SK-N-SH (cell line): Measurements from ENCODE around the gene BRI3BP. TPM values are rescaled to one million over a fixed set of nuclear protein-coding genes. Genes with fewer than 3 reads are reported as not detected.

Source experiments
- CTCF ChIA-PET: fragments of 300-600, 350-600 bp; formaldehyde crosslinking; extraction: SDS; loops from one replicate; lab custom pipeline; 2021; lab: Yijun Ruan, JAX
- POLR2A ChIA-PET: fragments of 350-600 bp; sonication (Branson Sonifier 250); formaldehyde crosslinking; extraction: SDS; loops from one replicate; lab custom pipeline; 2020; ENCODE audit warnings: antibody characterized with exemption, inconsistent platforms; lab: Yijun Ruan, JAX
- DNase-seq: peaks from one replicate; pipeline ENCODE4 v3.0.0; 2012
- H2AFZ ChIP-seq: fragments of 200-600 bp; sonication (generic); 2 replicates; pipeline ENCODE4 v1.8.1; 2016; ENCODE audit warnings: antibody characterized with exemption, mild to moderate bottlenecking, low read depth
- H3F3A ChIP-seq: fragments of 200-600 bp; sonication (generic); replicated peaks from 2 replicates; pipeline ENCODE3; 2016; ENCODE audit warnings: antibody characterized with exemption, mild to moderate bottlenecking; ENCODE audit not compliant: insufficient read depth
- H3K27ac ChIP-seq, 2 experiments: fragments of 200-500 bp in 1 of 2; fragments of 200-600 bp in 1 of 2; sonication (Bioruptor generic) in 1 of 2; sonication (generic), shearing (Covaris generic) in 1 of 2; 2 replicates each; pipeline versions ENCODE4 v1.5.1 to v1.6.1; 2014 to 2016; ENCODE audit warnings: low read depth in 2 of 2, inconsistent platforms in 1 of 2, low read length in 1 of 2, mild to moderate bottlenecking in 1 of 2, mixed read lengths in 1 of 2
- H3K27me3 ChIP-seq: fragments of 200-600 bp; sonication (generic), shearing (Covaris generic); 2 replicates; pipeline ENCODE4 v1.6.1; 2016; ENCODE audit warnings: mixed run types; ENCODE audit not compliant: insufficient read depth
- H3K36me3 ChIP-seq, 2 experiments: fragments of 200-500 bp in 1 of 2; fragments of 200-600 bp in 1 of 2; sonication (Bioruptor generic) in 1 of 2; sonication (generic) in 1 of 2; replicated peaks in 1 of 2; 2 replicates each; pipeline versions ENCODE3 to v1.5.1; 2014 to 2016; ENCODE audit warnings: low read length in 1 of 2, mild to moderate bottlenecking in 1 of 2; ENCODE audit not compliant: insufficient read depth in 2 of 2, control insufficient read depth in 1 of 2
- H3K4me1 ChIP-seq, 2 experiments: fragments of 200-500 bp in 1 of 2; fragments of 200-600 bp in 1 of 2; sonication (Bioruptor generic) in 1 of 2; sonication (generic), shearing (Covaris generic) in 1 of 2; 2 replicates each; pipeline versions ENCODE4 v1.5.1 to v1.6.1; 2014 to 2016; ENCODE audit warnings: low read depth in 1 of 2, low read length in 1 of 2, mixed run types in 1 of 2; ENCODE audit not compliant: insufficient read depth in 2 of 2, control insufficient read depth in 1 of 2
- H3K4me2 ChIP-seq: fragments of 200-600 bp; sonication (generic), shearing (Covaris generic); 2 replicates; pipeline ENCODE4 v1.6.1; 2017; ENCODE audit warnings: mixed run types
- H3K4me3 ChIP-seq, 2 experiments: fragments of 200-500 bp in 1 of 2; fragments of 200-600 bp in 1 of 2; sonication (Bioruptor generic) in 1 of 2; sonication (generic), shearing (Covaris generic) in 1 of 2; 2 replicates each; pipeline versions ENCODE4 v1.5.1 to v1.8.1; 2014 to 2016; ENCODE audit warnings: low read depth in 2 of 2, inconsistent platforms in 1 of 2, low read length in 1 of 2, mild to moderate bottlenecking in 1 of 2, mixed read lengths in 1 of 2, moderate library complexity in 1 of 2
- H3K79me2 ChIP-seq: fragments of 200-600 bp; sonication (generic); 2 replicates; pipeline ENCODE4 v1.8.1; 2017; ENCODE audit warnings: mild to moderate bottlenecking; ENCODE audit not compliant: insufficient read depth
- H3K9ac ChIP-seq: fragments of 200-600 bp; sonication (generic); 2 replicates; pipeline ENCODE4 v1.6.1; 2017; ENCODE audit warnings: mixed run types
- H3K9me2 ChIP-seq: fragments of 200-600 bp; sonication (generic); 2 replicates; pipeline ENCODE4 v1.6.1; 2017; ENCODE audit warnings: mixed run types
- H3K9me3 ChIP-seq: fragments of 200-600 bp; sonication (generic); 2 replicates; pipeline ENCODE4 v1.6.1; 2017; ENCODE audit warnings: mixed run types, mild to moderate bottlenecking, moderate library complexity
- H4K20me1 ChIP-seq: fragments of 200-600 bp; sonication (generic); 2 replicates; pipeline ENCODE4 v1.6.1; 2017; ENCODE audit warnings: mild to moderate bottlenecking, mixed run types; ENCODE audit not compliant: insufficient read depth
- CHD2 ChIP-seq: fragments of 150-350 bp; IDR thresholded peaks from 2 replicates; pipeline ENCODE4 v1.6.1; 2018; ENCODE audit warnings: low read length; ENCODE audit not compliant: partially characterized antibody
- FOSL2 ChIP-seq: IDR thresholded peaks from 2 replicates; pipeline ENCODE4 v1.4.0; 2012; ENCODE audit warnings: low read depth, mild to moderate bottlenecking, moderate library complexity, borderline replicate concordance
- FOXJ3 ChIP-seq: sonication (generic); formaldehyde crosslinking; IDR thresholded peaks from 2 replicates; pipeline ENCODE4 v1.5.1; 2020; ENCODE audit warnings: mild to moderate bottlenecking, missing genetic modification reagents
- GATA2 ChIP-seq: sonication (generic); formaldehyde crosslinking; IDR thresholded peaks from 2 replicates; pipeline ENCODE4 v1.5.0; 2020; ENCODE audit warnings: mild to moderate bottlenecking, missing genetic modification reagents
- IRF3 ChIP-seq: fragments of 150-350 bp; IDR thresholded peaks from 2 replicates; pipeline ENCODE4 v1.6.1; 2016; ENCODE audit warnings: mild to moderate bottlenecking, low read depth, low read length
- MXI1 ChIP-seq: IDR thresholded peaks from 2 replicates; pipeline ENCODE4 v1.6.1; 2012; ENCODE audit warnings: mild to moderate bottlenecking, low read depth, low read length, improper control_type of control experiment
- NFIC ChIP-seq: IDR thresholded peaks from 2 replicates; pipeline ENCODE4 v1.4.0; 2012; ENCODE audit warnings: borderline replicate concordance
- PBX3 ChIP-seq: IDR thresholded peaks from 2 replicates; pipeline ENCODE4; 2012
- RCOR1 ChIP-seq: fragments of 150-350 bp; IDR thresholded peaks from 2 replicates; pipeline ENCODE4 v1.6.1; 2017; ENCODE audit warnings: antibody characterized with exemption, low read length
- RFX5 ChIP-seq: IDR thresholded peaks from 2 replicates; pipeline ENCODE4 v1.6.1; 2012; ENCODE audit warnings: mild to moderate bottlenecking, improper control_type of control experiment, low read length
- RXRA ChIP-seq: IDR thresholded peaks from 2 replicates; pipeline ENCODE4 v1.4.0; 2012; ENCODE audit warnings: low read depth, mild to moderate bottlenecking, borderline replicate concordance
- SIN3A ChIP-seq: IDR thresholded peaks from 2 replicates; pipeline ENCODE4 v1.6.1; 2012; ENCODE audit warnings: low read depth, mild to moderate bottlenecking, low read length, moderate library complexity, borderline replicate concordance
- TAF1 ChIP-seq: IDR thresholded peaks from 2 replicates; pipeline ENCODE4 v1.6.1; 2012; ENCODE audit warnings: low read depth, mild to moderate bottlenecking, low read length, moderate library complexity, borderline replicate concordance
- USF1 ChIP-seq: IDR thresholded peaks from 2 replicates; pipeline ENCODE4 v1.4.0; 2012; ENCODE audit warnings: low read depth, borderline replicate concordance
- YY1 ChIP-seq: IDR thresholded peaks from 2 replicates; pipeline ENCODE4 v1.4.0; 2012; ENCODE audit warnings: low read depth, mild to moderate bottlenecking
- WGBS: methylation state at CpG from one replicate; pipeline ENCODE4 v1.1.6; 2017; ENCODE audit warnings: low lambda C conversion rate; 5-methylcytosine and 5-hydroxymethylcytosine counted together
- polyA plus RNA-seq, 3 experiments: library from polyadenylated mRNA; depleted of rRNA; stranded (reverse); fragments of >200 nt; gene quantifications; 2 replicates each; pipeline ENCODE4 v1.2.3, GENCODE V29; 2012
- TF ChIP-seq, protein P1 (sequence below): IDR thresholded peaks from 2 replicates; pipeline ENCODE4 v1.6.1; 2012; ENCODE audit warnings: mild to moderate bottlenecking, low read depth, low read length, moderate library complexity
- TF ChIP-seq, protein P2 (sequence below): fragments of 150-350 bp; IDR thresholded peaks from 2 replicates; pipeline ENCODE4 v1.6.1; 2017; ENCODE audit warnings: antibody characterized with exemption, low read length, low read depth, borderline replicate concordance

The BRI3BP gene
- polyA plus RNA-seq, 1 of the 3 experiments (the other 2 are of a cell fraction): 3.8 TPM

DNA sequence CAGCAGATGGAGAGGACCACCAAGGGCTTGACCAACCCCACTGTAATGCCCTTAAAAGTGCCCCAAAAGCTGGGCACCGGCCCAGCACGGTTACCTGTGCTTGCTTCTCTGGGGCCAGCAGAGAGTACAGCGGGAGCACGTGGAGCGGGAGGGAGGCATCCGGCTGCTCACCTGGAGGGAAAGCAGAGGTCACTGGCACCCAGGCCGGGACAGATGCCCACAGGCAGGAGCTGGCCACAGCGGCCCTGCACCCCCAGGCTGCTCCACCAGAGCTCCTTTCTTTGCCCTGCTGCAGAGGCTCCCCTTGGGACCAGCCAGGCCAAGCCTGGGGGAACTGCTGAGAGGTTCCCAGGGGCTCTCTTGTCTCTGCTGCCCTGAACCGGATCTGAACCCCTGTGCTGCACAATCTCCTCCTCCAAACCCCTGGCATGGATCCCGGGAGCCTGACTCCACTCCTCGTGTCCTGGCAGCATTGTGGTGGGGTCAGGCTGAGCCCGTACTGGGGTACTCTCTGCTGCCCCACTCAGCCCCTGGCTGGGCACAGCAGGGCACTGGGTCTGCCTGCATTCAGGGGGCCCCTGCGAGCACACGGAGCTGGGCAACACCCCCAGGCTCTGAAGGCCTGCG lies 28.5 kb upstream of the BRI3BP start:
- Histone ChIP-seq H3K9me3 (no peaks in the 10 kb centered on the region), H3K27ac (no peak overlapping the region), H3K4me2 (no peak overlapping the region), H3K4me3 (no peak overlapping the region), H3K27me3 (no peaks in the 10 kb centered on the region), H3K9ac (no peak overlapping the region), H2AFZ (no peak overlapping the region), H3K79me2 (no peaks in the 10 kb centered on the region), H3K36me3 (peaks cover 9 to 46% of the 10 kb centered on the region in 2 experiments), H3F3A (no peaks in the 10 kb centered on the region), H4K20me1 (no peaks in the 10 kb centered on the region), H3K9me2 (no peaks in the 10 kb centered on the region), H3K4me1 (no peaks in the 10 kb centered on the region)
- no peak for DNase-seq
- POLR2A ChIA-PET: no interaction called here
- CTCF ChIA-PET: interaction anchor here (0.9 to 1.0 kb wide), 2 partner anchors 24 to 58 kb away, joined by 3 to 4 read pairs; no protein-coding TSS in a partner anchor
- no peak for TF ChIP-seq GATA2 (CRISPR knock-in tag)
- TF ChIP-seq, protein P1, sequence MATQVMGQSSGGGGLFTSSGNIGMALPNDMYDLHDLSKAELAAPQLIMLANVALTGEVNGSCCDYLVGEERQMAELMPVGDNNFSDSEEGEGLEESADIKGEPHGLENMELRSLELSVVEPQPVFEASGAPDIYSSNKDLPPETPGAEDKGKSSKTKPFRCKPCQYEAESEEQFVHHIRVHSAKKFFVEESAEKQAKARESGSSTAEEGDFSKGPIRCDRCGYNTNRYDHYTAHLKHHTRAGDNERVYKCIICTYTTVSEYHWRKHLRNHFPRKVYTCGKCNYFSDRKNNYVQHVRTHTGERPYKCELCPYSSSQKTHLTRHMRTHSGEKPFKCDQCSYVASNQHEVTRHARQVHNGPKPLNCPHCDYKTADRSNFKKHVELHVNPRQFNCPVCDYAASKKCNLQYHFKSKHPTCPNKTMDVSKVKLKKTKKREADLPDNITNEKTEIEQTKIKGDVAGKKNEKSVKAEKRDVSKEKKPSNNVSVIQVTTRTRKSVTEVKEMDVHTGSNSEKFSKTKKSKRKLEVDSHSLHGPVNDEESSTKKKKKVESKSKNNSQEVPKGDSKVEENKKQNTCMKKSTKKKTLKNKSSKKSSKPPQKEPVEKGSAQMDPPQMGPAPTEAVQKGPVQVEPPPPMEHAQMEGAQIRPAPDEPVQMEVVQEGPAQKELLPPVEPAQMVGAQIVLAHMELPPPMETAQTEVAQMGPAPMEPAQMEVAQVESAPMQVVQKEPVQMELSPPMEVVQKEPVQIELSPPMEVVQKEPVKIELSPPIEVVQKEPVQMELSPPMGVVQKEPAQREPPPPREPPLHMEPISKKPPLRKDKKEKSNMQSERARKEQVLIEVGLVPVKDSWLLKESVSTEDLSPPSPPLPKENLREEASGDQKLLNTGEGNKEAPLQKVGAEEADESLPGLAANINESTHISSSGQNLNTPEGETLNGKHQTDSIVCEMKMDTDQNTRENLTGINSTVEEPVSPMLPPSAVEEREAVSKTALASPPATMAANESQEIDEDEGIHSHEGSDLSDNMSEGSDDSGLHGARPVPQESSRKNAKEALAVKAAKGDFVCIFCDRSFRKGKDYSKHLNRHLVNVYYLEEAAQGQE: no peak
- no peak for TF ChIP-seq FOSL2
- no peak for TF ChIP-seq USF1
- no peak for TF ChIP-seq RXRA
- TF ChIP-seq PBX3: no peak
- no peak for TF ChIP-seq YY1
- TF ChIP-seq NFIC: no peak
- TF ChIP-seq MXI1: no peak
- no peak for TF ChIP-seq IRF3
- TF ChIP-seq RFX5: no peak
- TF ChIP-seq RCOR1: no peak
- TF ChIP-seq, protein P2, sequence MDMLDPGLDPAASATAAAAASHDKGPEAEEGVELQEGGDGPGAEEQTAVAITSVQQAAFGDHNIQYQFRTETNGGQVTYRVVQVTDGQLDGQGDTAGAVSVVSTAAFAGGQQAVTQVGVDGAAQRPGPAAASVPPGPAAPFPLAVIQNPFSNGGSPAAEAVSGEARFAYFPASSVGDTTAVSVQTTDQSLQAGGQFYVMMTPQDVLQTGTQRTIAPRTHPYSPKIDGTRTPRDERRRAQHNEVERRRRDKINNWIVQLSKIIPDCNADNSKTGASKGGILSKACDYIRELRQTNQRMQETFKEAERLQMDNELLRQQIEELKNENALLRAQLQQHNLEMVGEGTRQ: no peak
- no peak for TF ChIP-seq CHD2
- no peak for TF ChIP-seq TAF1
- no peak for TF ChIP-seq SIN3A
- no peak for TF ChIP-seq FOXJ3
- 91% methylated on average over 8 of the region's 15 CpGs for WGBS
